ENCODE measurements around the gene CHRNA1. TPM values are rescaled to one million over a fixed set of nuclear protein-coding genes. Genes with fewer than 3 reads are reported as not detected.

Gene CHRNA1
- total RNA-seq, 1 experiment from 2014 or later: not detected

DNA sequence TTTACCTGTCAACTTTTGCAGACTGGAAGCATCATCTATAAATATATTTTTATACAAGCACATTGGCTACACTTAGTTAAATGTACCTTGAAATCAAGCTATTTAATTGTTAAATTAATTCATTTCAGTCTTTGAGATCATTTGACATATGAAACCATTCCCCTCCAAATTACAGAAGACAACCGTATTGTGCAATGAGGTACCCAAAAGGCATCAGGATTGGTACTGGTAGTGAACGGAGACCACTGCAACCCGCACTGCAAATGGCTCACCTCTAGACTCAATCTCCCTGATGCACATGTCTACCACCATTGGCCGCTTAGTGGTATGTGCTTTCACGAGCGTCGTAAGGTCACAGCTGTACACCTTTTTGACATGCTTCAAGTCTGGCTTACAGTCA, 47.8 kb upstream of the CHRNA1 start:
- TF ChIP-seq, protein P1, sequence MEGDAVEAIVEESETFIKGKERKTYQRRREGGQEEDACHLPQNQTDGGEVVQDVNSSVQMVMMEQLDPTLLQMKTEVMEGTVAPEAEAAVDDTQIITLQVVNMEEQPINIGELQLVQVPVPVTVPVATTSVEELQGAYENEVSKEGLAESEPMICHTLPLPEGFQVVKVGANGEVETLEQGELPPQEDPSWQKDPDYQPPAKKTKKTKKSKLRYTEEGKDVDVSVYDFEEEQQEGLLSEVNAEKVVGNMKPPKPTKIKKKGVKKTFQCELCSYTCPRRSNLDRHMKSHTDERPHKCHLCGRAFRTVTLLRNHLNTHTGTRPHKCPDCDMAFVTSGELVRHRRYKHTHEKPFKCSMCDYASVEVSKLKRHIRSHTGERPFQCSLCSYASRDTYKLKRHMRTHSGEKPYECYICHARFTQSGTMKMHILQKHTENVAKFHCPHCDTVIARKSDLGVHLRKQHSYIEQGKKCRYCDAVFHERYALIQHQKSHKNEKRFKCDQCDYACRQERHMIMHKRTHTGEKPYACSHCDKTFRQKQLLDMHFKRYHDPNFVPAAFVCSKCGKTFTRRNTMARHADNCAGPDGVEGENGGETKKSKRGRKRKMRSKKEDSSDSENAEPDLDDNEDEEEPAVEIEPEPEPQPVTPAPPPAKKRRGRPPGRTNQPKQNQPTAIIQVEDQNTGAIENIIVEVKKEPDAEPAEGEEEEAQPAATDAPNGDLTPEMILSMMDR (conservative IDR thresholded peaks at IDR 0.05): no peak

More for the DNA sequence above, 47.8 kb upstream of the CHRNA1 start:
- no peak overlapping the region for H4K5ac ChIP-seq (ENCODE audit: insufficient read length, low read depth, low read length)
- WGBS (ENCODE audit: extremely low coverage, insufficient read length, low lambda C conversion rate): no CpG with 5 or more reads among the region's 7 CpGs
- H2BK120ac ChIP-seq (ENCODE audit: low read depth, low read length, poor library complexity, severe bottlenecking): no peak overlapping the region
- H3K56ac ChIP-seq (ENCODE audit: insufficient read length, low read depth, low read length): no peak overlapping the region
- H3K4me1 ChIP-seq (ENCODE audit: insufficient read depth, low read length): no peaks in the 10 kb centered on the region; the same call in 1 of the 2 replicates
- H3K4me2 ChIP-seq (ENCODE audit: insufficient read depth, insufficient read length, low read length): no peak overlapping the region
- no peak for DNase-seq
- H3K27me3 Mint-ChIP-seq (ENCODE audit: low read depth): no peaks in the 10 kb centered on the region
- no peaks in the 10 kb centered on the region for H3K79me1 ChIP-seq (ENCODE audit: insufficient read depth, low read depth, low read length, poor library complexity, severe bottlenecking)
- no peak overlapping the region for H3K9ac ChIP-seq (ENCODE audit: extremely low read depth, insufficient read length, low read length)
- no peaks in the 10 kb centered on the region for H3K9me3 ChIP-seq (ENCODE audit: control insufficient read depth, low read depth, low read length)
- no peaks in the 10 kb centered on the region for H3K9me3 Mint-ChIP-seq
- no peak overlapping the region for H3K23ac ChIP-seq (ENCODE audit: insufficient read length, low read depth, low read length)
- no peaks in the 10 kb centered on the region for H3K27me3 ChIP-seq (ENCODE audit: insufficient read depth, low read length)
- H2BK15ac ChIP-seq (ENCODE audit: low read depth, low read length): no peak overlapping the region
- H3K4me3 Mint-ChIP-seq: no peak overlapping the region
- no peak overlapping the region; a peak in 1 of 7 replicates for H3K27ac Mint-ChIP-seq
- H3K4ac ChIP-seq (ENCODE audit: low read depth, low read length): no peak overlapping the region
- H3K27ac ChIP-seq (ENCODE audit: insufficient read length, low read depth, low read length): no peak overlapping the region
- peaks cover 3 to 31% (median 30%) of the 10 kb centered on the region in 3 experiments; a peak in 6 of 7 replicates for H3K36me3 Mint-ChIP-seq (ENCODE audit: insufficient read depth in 1 of 3, low read depth in 3 of 3)
- H3K4me1 Mint-ChIP-seq: peaks cover 13 to 21% of the 10 kb centered on the region in 2 experiments
- no peaks in the 10 kb centered on the region for H3K79me2 ChIP-seq (ENCODE audit: insufficient read depth, low read length)
- no peak overlapping the region for H2AK5ac ChIP-seq (ENCODE audit: insufficient read length, low read length)
- no peak overlapping the region for H3K14ac ChIP-seq (ENCODE audit: insufficient read depth, low read length)
- no peaks in the 10 kb centered on the region for H4K20me1 ChIP-seq (ENCODE audit: control insufficient read depth, insufficient read depth, insufficient read length)
- H2BK20ac ChIP-seq (ENCODE audit: low read depth, low read length, poor library complexity, severe bottlenecking): no peak overlapping the region
- H4K8ac ChIP-seq (replicated peaks; ENCODE audit: insufficient read length, low read depth, low read length): no peak overlapping the region
- H2AFZ ChIP-seq (ENCODE audit: low read length): no peak overlapping the region
- H4K91ac ChIP-seq (ENCODE audit: insufficient read length, low read depth, low read length): no peak overlapping the region
- H3K23me2 ChIP-seq (ENCODE audit: insufficient read length, low read depth, low read length, poor library complexity, severe bottlenecking): no peaks in the 10 kb centered on the region
- no peak overlapping the region for H3T11ph ChIP-seq (ENCODE audit: low read length)
- no peak overlapping the region for H2BK12ac ChIP-seq (ENCODE audit: insufficient read length, low read depth, low read length)
- no peak overlapping the region for H2BK5ac ChIP-seq (ENCODE audit: insufficient read length, low read length)
- H3K18ac ChIP-seq (ENCODE audit: insufficient read length, low read depth, low read length): no peak overlapping the region

All from H9 (cell line).